Fibroblast of villous mesenchyme (primary cell): Measurements from ENCODE around the gene MRPS18A. TPM values are rescaled to one million over a fixed set of nuclear protein-coding genes. Genes with fewer than 3 reads are reported as not detected.

ENCODE experiments used
- DNase-seq: peaks from one replicate; pipeline ENCODE4 v3.0.0-alpha.2; 2010; ENCODE audit warnings: low read depth
- H3K4me3 ChIP-seq: 2 replicates; pipeline ENCODE4 v1.5.1; 2011; ENCODE audit warnings: low read depth, mild to moderate bottlenecking, low read length
- total RNA-seq: library from RNA; depleted of rRNA; stranded (reverse); fragments of >200 nt; gene quantifications from 2 replicates; pipeline ENCODE4 v1.2.3, GENCODE V29; 2012
- TF ChIP-seq, protein P1 (sequence below): IDR thresholded peaks from 2 replicates; pipeline ENCODE4 v1.5.1; 2012; ENCODE audit warnings: low read depth, mild to moderate bottlenecking, low read length; ENCODE audit not compliant: insufficient read depth

The MRPS18A gene
- total RNA-seq, 1 donor: 26.8 TPM

DNA sequence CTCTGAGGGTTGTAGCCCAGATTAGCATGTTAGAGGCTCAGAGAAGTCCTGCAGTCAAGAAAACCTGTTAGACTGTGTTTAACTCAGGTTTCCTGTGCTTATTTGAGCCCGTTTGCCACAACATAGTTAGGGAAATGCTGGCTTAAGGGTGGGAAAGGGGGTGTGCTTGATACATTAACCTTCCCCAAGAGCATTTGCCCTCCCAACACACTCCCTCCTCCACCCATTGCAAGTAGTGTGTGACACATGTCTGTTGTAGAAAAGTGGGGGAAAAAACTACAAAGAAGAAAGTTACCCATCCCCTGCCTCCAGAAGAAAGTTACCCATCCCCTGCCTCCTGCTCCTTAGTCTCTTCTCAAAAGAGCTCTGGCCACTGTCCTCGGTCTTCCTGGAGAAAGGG, 36.8 kb upstream of the MRPS18A start:
- no peak for DNase-seq
- TF ChIP-seq, protein P1, sequence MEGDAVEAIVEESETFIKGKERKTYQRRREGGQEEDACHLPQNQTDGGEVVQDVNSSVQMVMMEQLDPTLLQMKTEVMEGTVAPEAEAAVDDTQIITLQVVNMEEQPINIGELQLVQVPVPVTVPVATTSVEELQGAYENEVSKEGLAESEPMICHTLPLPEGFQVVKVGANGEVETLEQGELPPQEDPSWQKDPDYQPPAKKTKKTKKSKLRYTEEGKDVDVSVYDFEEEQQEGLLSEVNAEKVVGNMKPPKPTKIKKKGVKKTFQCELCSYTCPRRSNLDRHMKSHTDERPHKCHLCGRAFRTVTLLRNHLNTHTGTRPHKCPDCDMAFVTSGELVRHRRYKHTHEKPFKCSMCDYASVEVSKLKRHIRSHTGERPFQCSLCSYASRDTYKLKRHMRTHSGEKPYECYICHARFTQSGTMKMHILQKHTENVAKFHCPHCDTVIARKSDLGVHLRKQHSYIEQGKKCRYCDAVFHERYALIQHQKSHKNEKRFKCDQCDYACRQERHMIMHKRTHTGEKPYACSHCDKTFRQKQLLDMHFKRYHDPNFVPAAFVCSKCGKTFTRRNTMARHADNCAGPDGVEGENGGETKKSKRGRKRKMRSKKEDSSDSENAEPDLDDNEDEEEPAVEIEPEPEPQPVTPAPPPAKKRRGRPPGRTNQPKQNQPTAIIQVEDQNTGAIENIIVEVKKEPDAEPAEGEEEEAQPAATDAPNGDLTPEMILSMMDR: no peak
- H3K4me3 ChIP-seq: no peak overlapping the region

- TF ChIP-seq, protein P1: peak; percentile 64
- H3K4me3 ChIP-seq: no peak overlapping the region
- peak; percentile 77 for DNase-seq
Measured at GRCh38 chr6:43723737-43724295, 36.2 kb upstream of the MRPS18A start.

- TF ChIP-seq, protein P1: no peak
- H3K4me3 ChIP-seq: no peak overlapping the region
- no peak for DNase-seq
Measured at GRCh38 chr6:43722920-43723545, 35.4 kb upstream of the MRPS18A start.

DNA sequence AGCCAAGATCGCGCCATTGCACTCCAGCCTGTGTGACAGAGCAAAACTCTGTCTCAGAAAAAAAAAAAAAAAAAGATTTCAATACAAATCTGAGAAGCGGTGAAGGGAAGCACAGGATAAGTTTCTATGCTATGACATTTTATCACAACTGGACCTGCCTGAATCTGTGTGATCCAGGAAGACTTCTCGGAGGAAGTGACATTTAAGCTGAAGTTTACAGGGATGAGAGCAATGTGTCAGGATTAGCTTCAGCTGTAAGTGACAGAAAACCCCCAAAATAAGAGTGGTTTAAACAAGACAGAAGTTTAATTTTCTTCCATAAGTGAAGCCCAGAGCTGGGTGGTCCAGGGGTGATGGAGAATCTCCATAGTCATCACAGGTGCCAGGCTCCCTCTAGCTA, 33.4 kb upstream of the MRPS18A start:
- no peak overlapping the region for H3K4me3 ChIP-seq
- DNase-seq: no peak
- TF ChIP-seq, protein P1: no peak

GRCh38 chr6:43719511-43719910, 31.9 kb upstream of the MRPS18A start:
- H3K4me3 ChIP-seq: no peak overlapping the region
- DNase-seq: no peak
- TF ChIP-seq, protein P1: no peak

GRCh38 chr6:43718387-43719105, 31.0 kb upstream of the MRPS18A start:
- no peak overlapping the region for H3K4me3 ChIP-seq
- TF ChIP-seq, protein P1: no peak
- DNase-seq: no peak
